GM12801 (cell line): ENCODE measurements around the gene ZNF438.

Experiments used
- CTCF ChIP-seq: IDR thresholded peaks from one replicate; pipeline ENCODE4 v1.5.1; 2011; ENCODE audit warnings: control low read depth; ENCODE audit not compliant: insufficient read length; ENCODE audit errors: extremely low read depth

The ZNF438 gene

DNA sequence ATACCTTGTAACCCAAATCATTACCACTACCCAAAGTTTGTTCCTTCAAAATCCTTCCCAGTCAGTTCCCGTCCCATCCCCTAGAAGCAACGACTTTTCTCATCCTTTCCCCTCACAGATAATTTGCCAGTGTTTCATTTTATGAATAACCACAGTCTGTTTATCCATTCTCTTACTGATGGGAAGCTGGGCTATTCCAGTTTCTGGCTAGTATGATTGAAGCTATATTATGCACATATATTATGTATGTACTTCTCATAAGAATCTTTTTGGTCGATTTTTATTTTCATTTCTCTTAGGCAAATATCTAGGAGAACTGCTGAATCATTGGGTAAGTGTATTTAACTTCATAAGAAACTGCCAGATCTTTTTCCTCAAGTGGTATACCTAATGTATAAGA is 114.6 kb downstream of the ZNF438 start:
- TF ChIP-seq CTCF, result no peak

DNA sequence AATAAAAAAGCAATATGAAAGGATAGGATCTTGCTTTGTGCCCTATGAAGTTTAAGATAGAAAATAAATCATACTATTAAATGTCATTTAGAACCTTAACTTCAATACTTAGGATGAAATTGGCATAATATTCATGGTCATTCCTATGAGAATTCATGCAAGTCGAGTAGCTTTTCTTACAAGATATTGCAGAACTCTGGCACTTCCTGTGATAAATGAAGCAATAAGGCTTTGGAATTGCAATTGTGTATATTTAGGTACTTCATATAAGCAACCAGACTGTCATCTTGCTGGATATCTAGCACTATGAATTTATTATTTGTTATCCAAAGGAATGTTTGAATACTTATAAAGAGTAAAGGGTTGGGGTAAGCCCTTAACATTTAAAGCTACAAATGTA is 116.5 kb downstream of the ZNF438 start:
- no peak for TF ChIP-seq CTCF

GRCh38 chr10:30911303-30911863 is 120.3 kb downstream of the ZNF438 start:
- no peak for TF ChIP-seq CTCF

- no peak for TF ChIP-seq CTCF
These were observed 128.1 kb downstream of the ZNF438 start for GRCh38 chr10:30903397-30904138.

- no peak for TF ChIP-seq CTCF
These were observed 128.9 kb downstream of the ZNF438 start for GRCh38 chr10:30902621-30903396.

DNA sequence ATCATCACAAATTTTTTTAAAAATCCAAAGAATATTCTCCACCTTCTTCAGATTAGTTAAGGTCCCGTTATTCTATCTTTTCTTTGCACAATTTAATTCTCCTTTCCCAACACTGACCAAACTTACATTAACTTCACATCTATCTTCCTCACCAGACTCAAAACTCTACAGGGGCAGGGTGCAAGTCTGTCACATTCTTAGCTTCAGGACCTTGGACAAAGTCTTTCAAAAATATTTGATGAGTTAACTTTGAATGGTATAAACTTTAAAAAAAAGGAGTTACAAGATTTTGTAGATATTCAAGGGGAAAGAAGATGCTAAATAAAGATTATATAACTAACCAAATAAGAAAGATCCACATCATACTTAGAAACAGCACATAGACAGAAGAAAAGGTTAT is 132.7 kb downstream of the ZNF438 start:
- TF ChIP-seq CTCF, result no peak

DNA sequence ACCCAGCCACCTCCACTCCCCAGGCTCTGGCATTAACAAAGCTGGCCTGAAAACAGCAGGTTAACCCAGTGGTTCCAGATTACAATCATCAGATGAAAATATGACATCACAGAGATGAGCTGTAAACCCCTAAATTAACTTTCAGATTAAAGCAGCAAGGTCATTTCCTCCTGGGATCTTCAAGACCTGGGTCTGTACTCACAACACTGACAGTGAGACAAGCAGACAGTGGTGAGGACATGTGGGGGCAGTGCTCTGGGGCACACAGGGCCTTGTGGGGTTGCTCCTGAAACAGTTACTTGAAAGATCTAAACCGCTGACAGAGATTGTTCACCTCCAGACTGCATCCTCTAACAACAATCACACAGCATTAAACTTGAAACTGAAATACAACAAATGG is 134.1 kb downstream of the ZNF438 start:
- no peak for TF ChIP-seq CTCF
